ENCODE data around the gene SULF2. TPM values are rescaled to one million over a fixed set of nuclear protein-coding genes. Genes with fewer than 3 reads are reported as not detected.

Gene SULF2
- total RNA-seq, 1 donor from 2014 or later = 32.9 TPM

- H3K27me3 ChIP-seq (ENCODE audit: control insufficient read depth in 3 of 3, insufficient read depth in 3 of 3, low read length in 3 of 3) = peaks cover 8 to 22% (median 16%) of the 10 kb centered on the region in 3 donors
- H3K27ac ChIP-seq (ENCODE audit: low read depth, low read length) = no peak overlapping the region
- no peak overlapping the region for H3K4me3 ChIP-seq (ENCODE audit: low read length in 3 of 3)
- H3K9ac ChIP-seq (ENCODE audit: low read depth in 1 of 3, low read length in 3 of 3) = peak overlapping the region in 1 of 3 donors; percentile 2
- H3K36me3 ChIP-seq (ENCODE audit: control insufficient read depth in 3 of 3, insufficient read depth in 3 of 3, low read length in 3 of 3) = no peaks in the 10 kb centered on the region
- peaks cover 5 to 14% (median 12%) of the 10 kb centered on the region in 3 donors for H3K4me1 ChIP-seq (ENCODE audit: control insufficient read depth in 3 of 3, insufficient read depth in 3 of 3, low read length in 3 of 3)
- H3K9me3 ChIP-seq (ENCODE audit: control insufficient read depth in 3 of 3, low read length in 3 of 3) = no peaks in the 10 kb centered on the region
These were observed 77.0 kb downstream of the SULF2 start for GRCh38 chr20:47708140-47708807.

DNA sequence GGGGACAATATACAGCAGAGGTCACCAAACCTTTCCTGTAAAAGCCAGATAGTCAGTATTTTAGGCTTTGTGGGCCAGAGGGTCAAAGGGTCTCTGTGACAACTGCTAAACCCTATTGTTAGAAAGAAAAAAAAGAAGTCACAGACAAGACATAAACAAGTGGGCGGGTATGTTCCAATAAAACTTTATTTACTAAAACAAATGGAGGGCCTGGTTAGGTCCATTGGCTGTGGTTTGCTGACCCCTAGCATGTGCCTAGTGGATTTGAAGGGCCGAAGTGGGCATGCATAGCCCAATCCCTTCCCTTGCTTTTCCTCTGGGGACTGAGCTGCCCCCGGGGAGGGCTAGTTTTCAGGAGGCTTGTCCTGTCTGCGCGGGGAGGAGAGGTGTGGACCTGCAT, 78.9 kb downstream of the SULF2 start:
- H3K27me3 ChIP-seq (ENCODE audit: control insufficient read depth in 3 of 3, insufficient read depth in 3 of 3, low read length in 3 of 3) = peaks cover 8 to 21% (median 16%) of the 10 kb centered on the region in 3 donors
- H3K36me3 ChIP-seq (ENCODE audit: control insufficient read depth in 3 of 3, insufficient read depth in 3 of 3, low read length in 3 of 3) = no peaks in the 10 kb centered on the region
- no peak overlapping the region for H3K4me3 ChIP-seq (ENCODE audit: low read length in 3 of 3)
- H3K9me3 ChIP-seq (ENCODE audit: control insufficient read depth in 3 of 3, low read length in 3 of 3) = no peaks in the 10 kb centered on the region
- peaks cover 4 to 12% (median 9%) of the 10 kb centered on the region in 3 donors for H3K4me1 ChIP-seq (ENCODE audit: control insufficient read depth in 3 of 3, insufficient read depth in 3 of 3, low read length in 3 of 3)
- H3K27ac ChIP-seq (ENCODE audit: low read depth, low read length) = no peak overlapping the region
- H3K9ac ChIP-seq (ENCODE audit: low read depth in 1 of 3, low read length in 3 of 3) = no peak overlapping the region

GRCh38 chr20:47705497-47705856, 79.8 kb downstream of the SULF2 start:
- no peak overlapping the region for H3K27ac ChIP-seq (ENCODE audit: low read depth, low read length)
- no peak overlapping the region for H3K4me3 ChIP-seq (ENCODE audit: low read length in 3 of 3)
- H3K4me1 ChIP-seq (ENCODE audit: control insufficient read depth in 3 of 3, insufficient read depth in 3 of 3, low read length in 3 of 3) = peaks cover 2 to 12% (median 6%) of the 10 kb centered on the region in 3 donors
- H3K36me3 ChIP-seq (ENCODE audit: control insufficient read depth in 3 of 3, insufficient read depth in 3 of 3, low read length in 3 of 3) = no peaks in the 10 kb centered on the region
- no peaks in the 10 kb centered on the region for H3K9me3 ChIP-seq (ENCODE audit: control insufficient read depth in 3 of 3, low read length in 3 of 3)
- H3K9ac ChIP-seq (ENCODE audit: low read depth in 1 of 3, low read length in 3 of 3) = no peak overlapping the region
- peaks cover 6 to 13% (median 12%) of the 10 kb centered on the region in 3 donors for H3K27me3 ChIP-seq (ENCODE audit: control insufficient read depth in 3 of 3, insufficient read depth in 3 of 3, low read length in 3 of 3)

GRCh38 chr20:47704746-47705496, 80.4 kb downstream of the SULF2 start:
- H3K36me3 ChIP-seq (ENCODE audit: control insufficient read depth in 3 of 3, insufficient read depth in 3 of 3, low read length in 3 of 3) = no peaks in the 10 kb centered on the region
- H3K27me3 ChIP-seq (ENCODE audit: control insufficient read depth in 3 of 3, insufficient read depth in 3 of 3, low read length in 3 of 3) = peaks cover 3 to 8% (median 7%) of the 10 kb centered on the region in 3 donors
- H3K27ac ChIP-seq (ENCODE audit: low read depth, low read length) = peak overlapping the region; percentile 40
- no peak overlapping the region for H3K4me3 ChIP-seq (ENCODE audit: low read length in 3 of 3)
- peaks cover 2 to 12% (median 6%) of the 10 kb centered on the region in 3 donors for H3K4me1 ChIP-seq (ENCODE audit: control insufficient read depth in 3 of 3, insufficient read depth in 3 of 3, low read length in 3 of 3)
- no peaks in the 10 kb centered on the region for H3K9me3 ChIP-seq (ENCODE audit: control insufficient read depth in 3 of 3, low read length in 3 of 3)
- no peak overlapping the region for H3K9ac ChIP-seq (ENCODE audit: low read depth in 1 of 3, low read length in 3 of 3)

GRCh38 chr20:47703748-47704147, 81.5 kb downstream of the SULF2 start:
- H3K27me3 ChIP-seq (ENCODE audit: control insufficient read depth in 3 of 3, insufficient read depth in 3 of 3, low read length in 3 of 3) = peaks cover 3 to 5% (median 4%) of the 10 kb centered on the region in 3 donors
- no peak overlapping the region for H3K9ac ChIP-seq (ENCODE audit: low read depth in 1 of 3, low read length in 3 of 3)
- no peaks in the 10 kb centered on the region for H3K9me3 ChIP-seq (ENCODE audit: control insufficient read depth in 3 of 3, low read length in 3 of 3)
- peaks cover 2 to 12% (median 2%) of the 10 kb centered on the region in 3 donors for H3K4me1 ChIP-seq (ENCODE audit: control insufficient read depth in 3 of 3, insufficient read depth in 3 of 3, low read length in 3 of 3)
- H3K4me3 ChIP-seq (ENCODE audit: low read length in 3 of 3) = no peak overlapping the region
- H3K36me3 ChIP-seq (ENCODE audit: control insufficient read depth in 3 of 3, insufficient read depth in 3 of 3, low read length in 3 of 3) = no peaks in the 10 kb centered on the region
- no peak overlapping the region for H3K27ac ChIP-seq (ENCODE audit: low read depth, low read length)

GRCh38 chr20:47701612-47702011, 83.7 kb downstream of the SULF2 start:
- H3K9me3 ChIP-seq (ENCODE audit: control insufficient read depth in 3 of 3, low read length in 3 of 3) = no peaks in the 10 kb centered on the region
- peaks cover 2 to 7% (median 2%) of the 10 kb centered on the region in 3 donors for H3K4me1 ChIP-seq (ENCODE audit: control insufficient read depth in 3 of 3, insufficient read depth in 3 of 3, low read length in 3 of 3)
- no peak overlapping the region for H3K9ac ChIP-seq (ENCODE audit: low read depth in 1 of 3, low read length in 3 of 3)
- no peaks in the 10 kb centered on the region for H3K27me3 ChIP-seq (ENCODE audit: control insufficient read depth in 3 of 3, insufficient read depth in 3 of 3, low read length in 3 of 3)
- H3K36me3 ChIP-seq (ENCODE audit: control insufficient read depth in 3 of 3, insufficient read depth in 3 of 3, low read length in 3 of 3) = no peaks in the 10 kb centered on the region
- H3K27ac ChIP-seq (ENCODE audit: low read depth, low read length) = no peak overlapping the region
- H3K4me3 ChIP-seq (ENCODE audit: low read length in 3 of 3) = no peak overlapping the region

DNA sequence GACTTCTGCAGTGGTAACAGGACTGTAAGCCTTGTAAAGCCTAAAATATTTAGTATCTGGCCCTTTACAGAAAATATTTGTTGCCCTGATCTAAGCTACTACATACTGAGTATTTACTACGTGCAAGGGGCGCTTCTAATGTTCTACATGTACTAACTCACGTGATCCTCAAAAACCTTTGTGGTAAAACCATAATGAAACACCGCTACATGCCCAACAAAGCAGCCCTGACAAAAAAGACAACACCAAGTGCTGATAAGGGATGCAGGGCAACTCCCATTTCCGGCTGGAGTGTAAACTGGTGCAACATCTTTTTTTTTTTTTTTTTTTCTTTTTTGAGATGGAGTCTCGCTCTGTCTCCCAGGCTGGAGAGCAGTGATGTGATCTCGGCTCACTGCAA, 85.0 kb downstream of the SULF2 start:
- Histone ChIP-seq H3K4me3 (ENCODE audit: low read length in 3 of 3) (no peak overlapping the region), H3K27me3 (ENCODE audit: control insufficient read depth in 3 of 3, insufficient read depth in 3 of 3, low read length in 3 of 3) (no peaks in the 10 kb centered on the region), H3K4me1 (ENCODE audit: control insufficient read depth in 3 of 3, insufficient read depth in 3 of 3, low read length in 3 of 3) (peaks cover 0 to 7% (median 2%) of the 10 kb centered on the region in 3 donors), H3K36me3 (ENCODE audit: control insufficient read depth in 3 of 3, insufficient read depth in 3 of 3, low read length in 3 of 3) (no peaks in the 10 kb centered on the region), H3K9ac (ENCODE audit: low read depth in 1 of 3, low read length in 3 of 3) (no peak overlapping the region), H3K27ac (ENCODE audit: low read depth, low read length) (no peak overlapping the region), H3K9me3 (ENCODE audit: control insufficient read depth in 3 of 3, low read length in 3 of 3) (no peaks in the 10 kb centered on the region)

DNA sequence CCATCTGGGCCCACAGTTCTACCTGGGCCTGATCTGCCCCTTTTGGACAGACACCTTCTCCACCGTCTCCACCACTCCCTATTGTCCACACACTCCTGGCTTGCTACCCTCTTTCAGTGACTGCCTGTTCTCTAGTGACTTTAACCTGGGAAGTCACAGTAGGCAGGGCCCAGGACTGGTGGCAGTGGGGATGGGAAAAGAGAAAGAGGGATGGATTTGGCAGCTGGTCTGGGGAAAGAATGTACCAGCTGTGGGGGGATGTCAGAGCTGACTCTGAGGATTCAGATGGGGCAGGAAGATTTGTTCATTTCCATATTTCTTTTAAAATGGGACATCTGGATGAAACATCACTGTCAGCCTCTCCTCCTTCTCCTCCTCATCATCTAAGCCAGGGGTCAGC, 85.5 kb downstream of the SULF2 start:
- Histone ChIP-seq H3K4me1 (ENCODE audit: control insufficient read depth in 3 of 3, insufficient read depth in 3 of 3, low read length in 3 of 3) (peaks cover 0 to 3% (median 2%) of the 10 kb centered on the region in 3 donors), H3K4me3 (ENCODE audit: low read length in 3 of 3) (no peak overlapping the region), H3K9ac (ENCODE audit: low read depth in 1 of 3, low read length in 3 of 3) (no peak overlapping the region), H3K27ac (ENCODE audit: low read depth, low read length) (no peak overlapping the region), H3K9me3 (ENCODE audit: control insufficient read depth in 3 of 3, low read length in 3 of 3) (no peaks in the 10 kb centered on the region), H3K27me3 (ENCODE audit: control insufficient read depth in 3 of 3, insufficient read depth in 3 of 3, low read length in 3 of 3) (no peaks in the 10 kb centered on the region), H3K36me3 (ENCODE audit: control insufficient read depth in 3 of 3, insufficient read depth in 3 of 3, low read length in 3 of 3) (no peaks in the 10 kb centered on the region)

DNA sequence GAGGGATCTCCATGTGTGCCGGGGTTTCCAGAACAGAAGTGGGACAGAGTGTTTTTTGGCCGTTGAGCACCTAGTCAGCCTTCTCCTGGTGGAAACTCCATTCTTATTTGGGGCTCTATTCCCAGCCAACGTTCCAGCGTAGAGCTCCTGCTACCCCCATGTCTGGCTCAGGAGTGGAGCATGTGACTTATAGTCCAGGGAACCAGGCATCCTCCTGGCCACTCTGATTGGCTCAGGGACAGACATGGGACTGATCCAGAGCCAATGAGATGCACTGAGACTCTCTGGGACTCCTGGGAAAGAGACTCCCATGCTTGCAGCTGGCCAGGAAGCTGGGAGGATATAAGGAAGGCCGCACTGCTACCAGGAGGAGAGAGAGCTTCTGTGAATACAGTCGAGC, 87.1 kb downstream of the SULF2 start:
- H3K27ac ChIP-seq (ENCODE audit: low read depth, low read length) = no peak overlapping the region
- no peak overlapping the region for H3K9ac ChIP-seq (ENCODE audit: low read depth in 1 of 3, low read length in 3 of 3)
- no peaks in the 10 kb centered on the region for H3K4me1 ChIP-seq (ENCODE audit: control insufficient read depth in 3 of 3, insufficient read depth in 3 of 3, low read length in 3 of 3)
- H3K9me3 ChIP-seq (ENCODE audit: control insufficient read depth in 3 of 3, low read length in 3 of 3) = no peaks in the 10 kb centered on the region
- no peaks in the 10 kb centered on the region for H3K27me3 ChIP-seq (ENCODE audit: control insufficient read depth in 3 of 3, insufficient read depth in 3 of 3, low read length in 3 of 3)
- no peaks in the 10 kb centered on the region for H3K36me3 ChIP-seq (ENCODE audit: control insufficient read depth in 3 of 3, insufficient read depth in 3 of 3, low read length in 3 of 3)
- no peak overlapping the region for H3K4me3 ChIP-seq (ENCODE audit: low read length in 3 of 3)

DNA sequence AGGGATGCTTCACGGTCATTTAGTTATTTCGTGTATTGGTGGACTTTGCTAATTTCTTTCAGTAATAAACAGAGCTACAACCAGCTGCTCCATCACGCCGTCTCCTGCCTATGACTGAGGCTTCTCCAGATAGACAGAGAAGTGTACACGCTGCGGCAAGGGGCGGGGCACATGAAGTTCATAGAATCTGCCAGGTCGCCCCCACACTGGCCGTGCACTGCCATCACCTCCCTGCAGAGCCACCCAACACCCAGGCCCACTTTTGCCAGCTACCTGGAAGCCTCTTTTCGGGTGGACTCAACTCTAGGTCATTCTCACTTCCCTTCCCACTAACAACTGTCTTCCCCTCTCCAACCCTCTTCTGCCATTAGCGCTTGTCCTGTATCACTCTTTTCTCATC, 88.4 kb downstream of the SULF2 start:
- Histone ChIP-seq H3K9me3 (ENCODE audit: control insufficient read depth in 3 of 3, low read length in 3 of 3) (peaks cover 4 to 7% (median 6%) of the 10 kb centered on the region in 3 donors), H3K4me3 (ENCODE audit: low read length in 3 of 3) (no peak overlapping the region), H3K4me1 (ENCODE audit: control insufficient read depth in 3 of 3, insufficient read depth in 3 of 3, low read length in 3 of 3) (no peaks in the 10 kb centered on the region), H3K9ac (ENCODE audit: low read depth in 1 of 3, low read length in 3 of 3) (no peak overlapping the region), H3K27ac (ENCODE audit: low read depth, low read length) (no peak overlapping the region), H3K27me3 (ENCODE audit: control insufficient read depth in 3 of 3, insufficient read depth in 3 of 3, low read length in 3 of 3) (no peaks in the 10 kb centered on the region), H3K36me3 (ENCODE audit: control insufficient read depth in 3 of 3, insufficient read depth in 3 of 3, low read length in 3 of 3) (no peaks in the 10 kb centered on the region)

Measured in skeletal muscle tissue (tissue), 4 donors.